Lung (tissue), 12 donors: ENCODE measurements around the gene JDP2. TPM values are rescaled to one million over a fixed set of nuclear protein-coding genes. Genes with fewer than 3 reads are reported as not detected.

ENCODE experiments used
- ATAC-seq: fragments of 200-7000 bp; cut with Tn5 transposase; one replicate; pipeline ENCODE4 v1.9.1; 2020; ENCODE audit warnings: moderate number of reproducible peaks; ENCODE audit not compliant: insufficient read depth, low FRiP score
- DNase-seq, 3 donors: peaks; one replicate each; pipeline ENCODE4 v3.0.0-alpha.2; 2013 to 2017
- H3K27ac ChIP-seq, 2 donors: one replicate each; pipeline ENCODE4 v1.5.1; 2013; ENCODE audit warnings: mild to moderate bottlenecking in 2 of 2, moderate library complexity in 2 of 2, control low read depth in 1 of 2, inconsistent platforms in 1 of 2, low read depth in 1 of 2, low read length in 1 of 2
- H3K27me3 ChIP-seq, 3 donors: one replicate each; pipeline ENCODE4 v1.5.1; 2013; ENCODE audit warnings: low read length in 2 of 3; ENCODE audit not compliant: control insufficient read depth in 3 of 3, insufficient read depth in 3 of 3
- H3K36me3 ChIP-seq, 4 donors: one replicate each; pipeline ENCODE4 v1.5.1; 2013; ENCODE audit warnings: low read length in 4 of 4, mild to moderate bottlenecking in 1 of 4, moderate library complexity in 1 of 4; ENCODE audit not compliant: control insufficient read depth in 4 of 4, insufficient read depth in 4 of 4
- H3K4me1 ChIP-seq, 5 donors: one replicate each; pipeline ENCODE4 v1.5.1; 2013; ENCODE audit warnings: low read length in 5 of 5, mild to moderate bottlenecking in 2 of 5, moderate library complexity in 1 of 5; ENCODE audit not compliant: control insufficient read depth in 5 of 5, insufficient read depth in 5 of 5
- H3K4me3 ChIP-seq: one replicate; pipeline ENCODE4 v1.5.1; 2013; ENCODE audit warnings: mild to moderate bottlenecking, control low read depth, moderate library complexity
- H3K9ac ChIP-seq, 2 donors: one replicate each; pipeline ENCODE4 v1.5.1; 2013; ENCODE audit warnings: low read length in 2 of 2, control low read depth in 1 of 2; ENCODE audit not compliant: insufficient read depth in 1 of 2
- H3K9me3 ChIP-seq, 4 donors: one replicate each; pipeline ENCODE4 v1.5.1; 2013; ENCODE audit warnings: low read length in 3 of 4, mild to moderate bottlenecking in 1 of 4, moderate library complexity in 1 of 4; ENCODE audit not compliant: control insufficient read depth in 4 of 4, insufficient read depth in 3 of 4
- WGBS, 2 donors: extraction: QIAGEN DNeasy Blood & Tissue Kit; methylation state at CpG; one replicate each; pipeline ENCODE4 v1.1.7; 2013; 5-methylcytosine and 5-hydroxymethylcytosine counted together
- polyA plus RNA-seq, 2 donors: library from polyadenylated mRNA; stranded (reverse); fragments of 200-250 nt; gene quantifications; one replicate each; pipeline ENCODE4 v1.2.1, GENCODE V29; 2013
- total RNA-seq, 2 donors: library from RNA; depleted of rRNA in 1 of 2; stranded (reverse); fragments of >200 nt in 1 of 2; gene quantifications; one replicate each; pipeline ENCODE4 v1.2.1, GENCODE V29; 2014 to 2021
- TF ChIP-seq, protein P1 (sequence below): IDR thresholded peaks from 2 replicates; pipeline ENCODE4 v1.5.1; 2012; ENCODE audit warnings: mild to moderate bottlenecking; ENCODE audit errors: control extremely low read depth, extremely low read depth
- donor health status: control.
- donor health status: control.
- donor health status: Bipolar disorder and iron deficiency.
- donor health status: healthy.
- donor health status: DM: yes; HTN: yes; CAD: no.

JDP2 gene
- total and polyA plus RNA-seq, 4 donors: 34.8 to 88.9 (median 57.7) TPM

DNA sequence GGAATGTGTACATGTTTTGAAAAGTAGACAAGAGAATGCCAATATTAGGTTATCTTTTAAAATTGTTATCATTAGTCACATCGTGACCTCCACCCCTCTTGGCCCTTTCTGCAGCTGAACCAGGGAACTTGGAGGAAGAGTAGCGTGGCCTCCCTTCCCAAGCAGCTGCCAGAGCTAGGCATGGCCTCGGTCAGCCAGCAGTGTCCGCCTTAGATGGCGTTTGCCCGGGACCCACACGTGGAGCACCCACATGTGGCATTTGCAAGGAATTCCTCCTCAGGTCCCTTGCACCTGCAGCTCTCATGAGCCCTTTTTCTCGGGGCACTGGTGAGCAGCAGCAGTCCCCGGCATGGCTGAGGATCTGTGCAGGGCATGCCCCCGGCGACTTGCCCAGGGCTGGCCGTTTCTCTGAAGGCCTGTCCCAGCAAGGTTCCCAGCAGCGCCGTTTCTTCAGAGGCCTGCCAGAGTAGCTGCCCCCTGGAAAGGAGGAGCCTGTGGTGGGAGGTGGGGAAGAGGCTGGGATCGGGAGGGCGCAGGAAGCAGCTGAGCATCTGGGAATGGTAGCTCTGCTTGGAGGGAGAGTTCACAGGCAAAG lies 10.8 kb downstream of the JDP2 start:
- WGBS, 2 donors: 88 to 92% methylated on average over 16 of the region's 16 CpGs
- Histone ChIP-seq H3K27ac (no peak overlapping the region), H3K9ac (no peak overlapping the region), H3K4me3 (no peak overlapping the region), H3K36me3 (peaks cover 14 to 53% (median 22%) of the 10 kb centered on the region in 4 donors), H3K4me1 (peaks cover 4 to 63% (median 29%) of the 10 kb centered on the region in 5 donors), H3K27me3 (no peaks in the 10 kb centered on the region), H3K9me3 (no peaks in the 10 kb centered on the region)
- DNase-seq: no peak
- ATAC-seq: no peak
- TF ChIP-seq, protein P1, sequence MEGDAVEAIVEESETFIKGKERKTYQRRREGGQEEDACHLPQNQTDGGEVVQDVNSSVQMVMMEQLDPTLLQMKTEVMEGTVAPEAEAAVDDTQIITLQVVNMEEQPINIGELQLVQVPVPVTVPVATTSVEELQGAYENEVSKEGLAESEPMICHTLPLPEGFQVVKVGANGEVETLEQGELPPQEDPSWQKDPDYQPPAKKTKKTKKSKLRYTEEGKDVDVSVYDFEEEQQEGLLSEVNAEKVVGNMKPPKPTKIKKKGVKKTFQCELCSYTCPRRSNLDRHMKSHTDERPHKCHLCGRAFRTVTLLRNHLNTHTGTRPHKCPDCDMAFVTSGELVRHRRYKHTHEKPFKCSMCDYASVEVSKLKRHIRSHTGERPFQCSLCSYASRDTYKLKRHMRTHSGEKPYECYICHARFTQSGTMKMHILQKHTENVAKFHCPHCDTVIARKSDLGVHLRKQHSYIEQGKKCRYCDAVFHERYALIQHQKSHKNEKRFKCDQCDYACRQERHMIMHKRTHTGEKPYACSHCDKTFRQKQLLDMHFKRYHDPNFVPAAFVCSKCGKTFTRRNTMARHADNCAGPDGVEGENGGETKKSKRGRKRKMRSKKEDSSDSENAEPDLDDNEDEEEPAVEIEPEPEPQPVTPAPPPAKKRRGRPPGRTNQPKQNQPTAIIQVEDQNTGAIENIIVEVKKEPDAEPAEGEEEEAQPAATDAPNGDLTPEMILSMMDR: no peak

DNA sequence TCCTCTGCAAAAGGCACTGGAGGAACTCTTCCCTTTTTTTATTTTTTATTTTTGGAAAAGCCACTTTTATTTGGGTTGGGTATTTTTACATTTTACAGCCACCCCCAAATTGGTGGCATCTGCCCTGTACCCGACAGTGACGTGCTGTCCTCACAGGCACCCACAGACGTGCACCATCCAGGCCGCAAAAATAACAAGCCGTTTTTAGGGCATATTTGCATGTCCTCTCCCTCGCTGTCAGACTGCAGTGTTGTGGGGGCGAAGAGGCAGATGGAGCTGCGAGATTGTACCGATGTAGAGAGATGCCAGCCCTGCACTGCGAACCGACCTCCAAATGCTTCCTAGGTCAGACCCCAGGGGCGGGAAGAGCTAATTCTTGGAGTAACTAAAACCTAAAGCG lies 12.2 kb downstream of the JDP2 start:
- H3K27ac ChIP-seq: no peak overlapping the region
- H3K9me3 ChIP-seq: no peaks in the 10 kb centered on the region
- peaks cover 14 to 54% (median 23%) of the 10 kb centered on the region in 4 donors for H3K36me3 ChIP-seq
- peaks cover 4 to 51% (median 24%) of the 10 kb centered on the region in 5 donors for H3K4me1 ChIP-seq
- WGBS, 2 donors: 93 to 94% methylated on average over 13 of the region's 13 CpGs
- no peak for DNase-seq
- H3K4me3 ChIP-seq: no peak overlapping the region
- no peak overlapping the region for H3K9ac ChIP-seq
- TF ChIP-seq, protein P1: no peak
- H3K27me3 ChIP-seq: no peaks in the 10 kb centered on the region
- no peak for ATAC-seq

DNA sequence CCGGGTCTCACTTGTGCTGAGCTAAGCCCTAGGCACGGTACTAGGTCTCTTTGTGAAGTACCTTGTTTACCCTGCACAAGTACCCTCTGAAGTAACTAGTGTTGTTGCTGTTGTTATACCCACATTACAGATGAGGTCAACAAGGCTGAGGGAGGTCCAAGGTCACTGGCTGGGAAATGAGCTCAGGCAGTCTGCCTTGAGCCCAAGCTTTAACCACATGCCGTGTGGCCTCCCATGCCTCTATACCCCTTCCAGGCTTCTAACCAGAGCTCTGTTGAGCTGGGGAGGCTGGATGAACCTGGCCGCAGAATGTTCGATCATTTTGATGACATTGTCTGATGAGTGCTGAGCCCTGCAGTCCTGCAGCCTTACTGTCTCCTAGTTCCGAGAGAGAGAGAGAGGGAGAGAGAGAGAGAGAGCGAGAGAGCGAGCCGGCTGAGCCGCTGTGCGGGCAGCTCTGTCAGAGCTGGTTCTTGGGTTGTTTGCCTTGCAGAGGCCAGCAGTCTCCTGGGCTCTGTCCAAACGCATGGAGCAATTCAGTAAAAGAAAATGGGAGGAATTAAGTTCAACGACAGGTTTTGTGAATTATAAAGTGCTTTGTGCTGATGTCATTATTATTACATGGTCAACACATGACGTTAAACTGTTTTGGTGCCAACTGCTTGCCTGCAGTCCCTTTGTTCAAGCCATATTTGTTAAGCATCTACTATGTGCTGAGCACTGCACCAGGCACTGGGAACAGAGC lies 13.1 kb downstream of the JDP2 start:
- ATAC-seq: peak; percentile 79
- Histone ChIP-seq H3K9ac (peak overlapping the region in 1 of 2 donors; percentile 48), H3K4me1 (peaks cover 4 to 43% (median 18%) of the 10 kb centered on the region in 5 donors), H3K27ac (peak overlapping the region in 1 of 2 donors; percentile 77), H3K36me3 (peaks cover 14 to 49% (median 24%) of the 10 kb centered on the region in 4 donors), H3K4me3 (no peak overlapping the region), H3K27me3 (no peaks in the 10 kb centered on the region), H3K9me3 (no peaks in the 10 kb centered on the region)
- TF ChIP-seq, protein P1: no peak
- 48 to 70% methylated on average over 14 of the region's 14 CpGs for WGBS, 2 donors
- DNase-seq: peak; percentile 82 to 97 (median 93)
